Mucosa of descending colon (tissue), 3 donors: ENCODE measurements around the gene SMARCAD1. TPM values are rescaled to one million over a fixed set of nuclear protein-coding genes. Genes with fewer than 3 reads are reported as not detected.
"Not testable (repeated sequence)": the region's sequence is repeated elsewhere in the genome, so short reads cannot be mapped to it uniquely, and the experiment has no call there.

Experiments
- ATAC-seq: fragments of 200-7000 bp; cut with Tn5 transposase; one replicate; pipeline ENCODE4 v1.9.1; 2020; ENCODE audit warnings: mild to moderate bottlenecking, moderate library complexity
- DNase-seq, 3 donors: peaks; one replicate each; pipeline ENCODE4 v3.0.0-alpha.2; 2020
- H3K36me3 ChIP-seq: fragments of 200-600 bp; one replicate; pipeline ENCODE4 v1.8.0; 2021; ENCODE audit warnings: low read depth, mild to moderate bottlenecking
- H3K4me1 ChIP-seq: fragments of 200-600 bp; one replicate; pipeline ENCODE4 v1.8.0; 2021; ENCODE audit warnings: low read depth, mild to moderate bottlenecking
- H3K4me3 ChIP-seq: fragments of 200-600 bp; one replicate; pipeline ENCODE4 v1.8.0; 2021; ENCODE audit warnings: mild to moderate bottlenecking
- H3K9me3 ChIP-seq: fragments of 200-600 bp; one replicate; pipeline ENCODE4 v1.8.0; 2021; ENCODE audit warnings: mild to moderate bottlenecking
- CTCF ChIP-seq: fragments of 200-600 bp; IDR thresholded peaks from one replicate; pipeline ENCODE4 v1.8.0; 2022; ENCODE audit warnings: antibody characterized with exemption, mild to moderate bottlenecking
- intact Hi-C, 2 donors: fragments of 100-400 bp; cut with DNase I in 1 of 2; cut with micrococcal nuclease in 1 of 2; formaldehyde crosslinking; loops; one replicate each; pipeline versions ENCODE4 v1.11.0 to v1.11.1; 2022; cut with DNase I, micrococcal nuclease
- total RNA-seq, 3 donors: library from RNA; stranded (reverse); fragmentation: NEBNext Ultra II Directional in 2 of 3; extraction: Animal tissue kit (Norgen Biotek cat#: 25700) in 2 of 3; gene quantifications; one replicate each; pipeline versions ENCODE4 v1.2.1 to v1.2.4, GENCODE V29; 2021 to 2023
- donor health status: DM: no; HTN: no; CAD: no; lungs with moderate emphysema.
- donor health status: DM: no; HTN: no; CAD: no.
- donor health status: DM: no; HTN: yes; CAD: no.

SMARCAD1 gene
- total RNA-seq, 3 donors from 2014 or later, result 19.5 to 21.5 (median 21.0) TPM

- no peak for TF ChIP-seq CTCF
- intact Hi-C loops, result no loop called here
- H3K9me3 ChIP-seq, result no peaks in the 10 kb centered on the region
- no peak for ATAC-seq
- H3K4me3 ChIP-seq, result no peak overlapping the region
- no peaks in the 10 kb centered on the region for H3K4me1 ChIP-seq
- DNase-seq, result no peak
- no peaks in the 10 kb centered on the region for H3K36me3 ChIP-seq
Observed at GRCh38 chr4:94307231-94307871, 99.7 kb downstream of the SMARCAD1 start.

GRCh38 chr4:94319927-94320326, 112.3 kb downstream of the SMARCAD1 start:
- H3K9me3 ChIP-seq, DNase-seq, H3K36me3 ChIP-seq, ATAC-seq, H3K4me1 ChIP-seq, intact Hi-C loops, H3K4me3 ChIP-seq: not testable (repeated sequence)

GRCh38 chr4:94325835-94326234, 118.2 kb downstream of the SMARCAD1 start:
- Histone ChIP-seq H3K4me3 (no peak overlapping the region), H3K9me3 (peaks cover 20% of the 10 kb centered on the region), H3K36me3 (no peaks in the 10 kb centered on the region), H3K4me1 (no peaks in the 10 kb centered on the region)
- TF ChIP-seq CTCF, result no peak
- DNase-seq (no peak), ATAC-seq (no peak)
- intact Hi-C loops, result no loop called here

- intact Hi-C loops, result no loop called here
- DNase-seq, result no peak
Observed at GRCh38 chr4:94329933-94330332, 122.3 kb downstream of the SMARCAD1 start.

GRCh38 chr4:94332983-94333590, 125.4 kb downstream of the SMARCAD1 start:
- intact Hi-C loops, result no loop called here
- no peak for TF ChIP-seq CTCF
- H3K9me3 ChIP-seq, result no peaks in the 10 kb centered on the region
- H3K4me1 ChIP-seq, result no peaks in the 10 kb centered on the region
- H3K36me3 ChIP-seq, result no peaks in the 10 kb centered on the region
- no peak for DNase-seq
- H3K4me3 ChIP-seq, result no peak overlapping the region
- peak; percentile 71 for ATAC-seq

More at GRCh38 chr4:94329933-94330332, 122.3 kb downstream of the SMARCAD1 start:
- Histone ChIP-seq H3K36me3 (no peaks in the 10 kb centered on the region), H3K4me3 (no peak overlapping the region), H3K9me3 (peaks cover 19% of the 10 kb centered on the region), H3K4me1 (no peaks in the 10 kb centered on the region)
- peak; percentile 73 for ATAC-seq
- no peak for TF ChIP-seq CTCF

GRCh38 chr4:94333866-94334265, 126.2 kb downstream of the SMARCAD1 start:
- no peaks in the 10 kb centered on the region for H3K9me3 ChIP-seq
- intact Hi-C loops, result no loop called here
- no peak overlapping the region for H3K4me3 ChIP-seq
- no peaks in the 10 kb centered on the region for H3K36me3 ChIP-seq
- H3K4me1 ChIP-seq, result no peaks in the 10 kb centered on the region
- DNase-seq (no peak), ATAC-seq (no peak)
- TF ChIP-seq CTCF, result no peak
